Stimulated activated CD4-positive, alpha-beta T cell treated with anti-CD3 and anti-CD28 coated beads, Interleukin-4, amount 100 ng/mL, for 4 hours (primary cell): Measurements from ENCODE around the gene STXBP4.

Experiments used
- DNase-seq, 2 experiments: peaks; one replicate each; pipeline ENCODE4 v3.0.0-alpha.2; 2020

The STXBP4 gene

GRCh38 chr17:55133583-55133982 lies 165.0 kb downstream of the STXBP4 start:
- no peak for DNase-seq

GRCh38 chr17:55134486-55135157 lies 166.1 kb downstream of the STXBP4 start:
- no peak for DNase-seq

DNA sequence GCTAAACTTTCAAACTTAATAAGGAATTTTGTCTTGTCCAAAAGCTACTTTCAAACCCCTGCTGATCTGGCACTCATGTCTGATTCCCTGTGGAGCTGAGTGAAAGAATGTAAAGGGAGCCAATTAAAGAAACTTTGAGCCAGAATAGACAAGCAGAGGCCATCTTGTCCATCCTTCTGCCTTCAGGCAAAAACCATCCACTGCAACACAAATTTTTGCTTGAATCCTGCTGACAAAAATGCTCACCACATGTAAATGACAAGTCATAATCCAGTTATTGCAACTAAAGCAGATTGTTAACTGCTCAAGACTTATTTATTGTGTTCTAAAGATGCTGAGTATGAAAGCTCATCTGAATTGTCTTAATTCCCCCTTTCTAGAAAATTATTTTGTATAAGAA lies 172.2 kb downstream of the STXBP4 start:
- DNase-seq, result no peak

DNA sequence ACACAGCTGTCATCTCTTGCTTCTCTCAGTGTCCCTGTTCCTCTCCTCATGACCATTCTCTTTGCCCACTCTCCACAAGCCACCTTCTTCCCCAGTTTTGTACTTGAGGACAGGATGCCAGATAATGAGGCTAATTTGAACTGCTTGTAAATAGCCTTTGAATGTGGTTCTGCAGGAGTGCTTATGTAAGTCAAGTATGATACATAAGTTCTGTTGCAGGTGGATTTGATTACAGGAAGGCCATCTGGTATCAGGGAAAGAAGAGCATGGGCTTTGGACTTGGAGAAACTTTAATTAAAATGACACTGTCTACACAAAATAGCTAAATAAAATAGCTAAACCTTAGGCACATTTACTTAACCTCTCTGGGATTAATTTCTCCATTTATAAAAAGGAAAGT lies 176.0 kb downstream of the STXBP4 start:
- DNase-seq, result no peak

DNA sequence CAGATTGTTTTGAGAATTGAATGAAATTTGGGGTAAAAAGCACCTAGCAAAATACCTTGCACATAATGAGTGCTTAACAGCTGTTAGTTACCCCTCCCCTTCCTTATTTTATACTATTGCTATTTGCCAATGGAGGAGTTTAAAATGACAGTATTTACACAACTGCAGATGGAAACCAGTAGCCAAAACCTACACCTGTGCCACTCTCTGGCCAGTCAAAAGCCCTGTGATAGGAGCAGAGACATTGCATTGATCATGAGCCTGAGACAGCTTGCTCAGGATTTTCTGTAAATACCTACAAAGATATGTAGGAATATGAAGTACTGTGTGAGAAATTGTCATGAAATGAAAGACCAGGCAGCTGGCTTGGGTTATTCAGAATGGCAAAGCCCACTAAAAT lies 180.9 kb downstream of the STXBP4 start:
- DNase-seq, result no peak

GRCh38 chr17:55152236-55152635 lies 183.7 kb downstream of the STXBP4 start:
- no peak for DNase-seq

GRCh38 chr17:55154101-55154500 lies 185.5 kb downstream of the STXBP4 start:
- no peak for DNase-seq

GRCh38 chr17:55155856-55156560 lies 187.4 kb downstream of the STXBP4 start:
- DNase-seq, result no peak

DNA sequence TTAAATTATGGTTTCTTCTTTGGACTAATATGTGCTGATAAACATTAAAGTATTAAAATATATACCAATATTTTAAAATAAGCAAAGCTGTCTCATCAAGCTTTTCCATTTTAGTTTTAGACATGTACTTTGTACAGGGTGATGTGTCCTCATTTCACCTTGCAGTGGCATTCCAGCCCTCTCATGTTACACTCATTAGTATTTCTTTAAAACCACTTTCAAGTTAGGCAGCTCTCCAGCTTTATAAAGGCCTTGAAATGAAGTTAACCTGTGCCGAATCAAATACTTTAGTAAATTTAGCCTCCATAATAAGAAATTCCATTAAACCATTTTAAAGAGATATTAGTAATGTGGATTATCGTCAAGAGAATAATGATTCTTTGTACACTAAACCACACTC lies 188.6 kb downstream of the STXBP4 start:
- no peak for DNase-seq

DNA sequence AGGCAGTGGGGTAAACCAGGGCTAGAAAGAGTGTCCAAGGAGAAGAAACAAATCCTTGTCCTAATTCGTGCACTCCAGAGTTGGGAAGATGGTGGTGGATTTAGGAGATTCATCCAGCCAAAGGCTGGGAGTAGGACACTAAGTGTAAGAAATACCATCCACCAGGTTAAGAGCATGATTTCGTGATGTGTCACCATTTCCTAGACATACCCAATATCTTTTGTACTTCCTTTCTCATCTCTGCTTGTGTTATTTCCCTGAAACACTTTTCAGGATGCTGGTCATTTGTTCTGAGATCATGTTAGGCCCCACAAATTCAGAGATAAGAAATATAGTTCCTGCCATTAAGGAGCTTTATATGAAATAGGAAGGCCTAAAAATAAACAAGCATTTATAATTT lies 189.9 kb downstream of the STXBP4 start:
- DNase-seq, result no peak

- DNase-seq, result no peak
Measured at GRCh38 chr17:55159251-55159650, 190.7 kb downstream of the STXBP4 start.

GRCh38 chr17:55160501-55160900 lies 191.9 kb downstream of the STXBP4 start:
- no peak for DNase-seq

- no peak for DNase-seq
Measured at GRCh38 chr17:55161935-55162555, 193.5 kb downstream of the STXBP4 start.

- no peak for DNase-seq
Measured at GRCh38 chr17:55162556-55162946, 194.0 kb downstream of the STXBP4 start.

DNA sequence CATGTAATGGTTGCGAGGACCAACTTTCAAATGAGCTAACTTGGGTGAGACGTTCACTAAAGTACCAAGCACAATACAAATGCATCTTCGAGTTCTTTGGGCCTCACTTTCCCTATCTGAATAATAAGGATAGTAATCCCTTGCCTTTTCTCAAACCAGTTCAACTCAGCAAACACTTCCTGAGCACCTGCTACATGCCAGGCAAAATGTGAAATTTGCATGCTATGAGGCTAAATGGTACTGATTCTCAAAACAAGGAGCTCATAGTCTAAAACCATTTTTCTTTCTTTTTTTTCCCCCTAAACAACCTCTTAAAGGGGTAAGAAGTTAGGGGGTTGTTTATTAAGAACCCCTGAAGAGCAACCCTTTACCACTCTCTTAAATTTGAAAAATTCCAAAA lies 194.8 kb downstream of the STXBP4 start:
- DNase-seq, result no peak

DNA sequence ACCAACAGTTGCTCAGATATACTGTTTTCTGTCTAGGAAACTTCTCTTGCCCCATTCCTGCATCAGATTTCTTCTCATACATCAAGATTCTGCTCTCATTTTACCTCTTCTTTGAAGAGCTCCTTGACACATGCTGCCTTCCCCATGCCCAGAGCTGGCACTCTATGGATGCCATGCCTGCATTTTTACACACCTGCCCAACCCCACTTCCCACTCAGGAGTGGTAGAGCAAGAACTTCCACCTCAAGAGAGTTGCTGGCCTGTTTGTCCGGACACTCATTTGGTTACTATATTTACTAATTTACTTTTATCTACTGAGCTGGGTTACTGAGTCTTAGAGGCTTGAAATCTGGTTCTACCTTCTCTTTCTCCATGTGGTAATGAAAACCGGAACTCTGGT lies 197.9 kb downstream of the STXBP4 start:
- DNase-seq, result no peak

DNA sequence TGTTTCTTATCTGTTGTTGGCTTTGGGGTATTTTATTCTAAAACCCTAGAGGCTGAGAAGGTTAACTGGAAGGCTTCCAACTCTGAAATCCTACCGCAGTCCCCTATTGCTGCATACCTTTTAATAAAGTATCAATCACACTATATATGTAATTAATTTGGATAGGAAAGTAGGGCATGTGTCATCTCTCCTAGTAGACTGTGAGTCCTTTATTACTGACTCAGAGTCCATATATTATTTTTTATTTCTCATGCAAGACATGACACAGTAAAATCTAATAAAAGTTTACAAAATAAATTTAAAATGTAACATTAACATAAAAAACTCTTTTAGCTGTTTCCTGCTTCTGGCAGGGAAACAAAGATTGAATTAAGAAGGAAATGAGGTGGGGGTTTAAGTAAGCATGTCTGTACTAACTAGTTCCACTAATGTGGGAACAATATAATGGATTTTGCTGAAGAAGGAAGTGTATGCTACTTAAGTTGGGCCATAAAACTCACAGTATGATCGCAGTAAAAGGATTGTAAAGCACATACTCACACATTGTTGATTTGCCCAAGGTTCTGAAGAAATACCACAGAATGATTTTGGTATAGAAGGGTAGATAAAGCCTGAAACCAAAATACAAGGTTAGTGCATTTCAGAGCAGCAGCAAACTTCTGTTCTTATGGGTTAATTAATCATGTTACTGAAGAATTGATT lies 198.6 kb downstream of the STXBP4 start:
- no peak for DNase-seq

DNA sequence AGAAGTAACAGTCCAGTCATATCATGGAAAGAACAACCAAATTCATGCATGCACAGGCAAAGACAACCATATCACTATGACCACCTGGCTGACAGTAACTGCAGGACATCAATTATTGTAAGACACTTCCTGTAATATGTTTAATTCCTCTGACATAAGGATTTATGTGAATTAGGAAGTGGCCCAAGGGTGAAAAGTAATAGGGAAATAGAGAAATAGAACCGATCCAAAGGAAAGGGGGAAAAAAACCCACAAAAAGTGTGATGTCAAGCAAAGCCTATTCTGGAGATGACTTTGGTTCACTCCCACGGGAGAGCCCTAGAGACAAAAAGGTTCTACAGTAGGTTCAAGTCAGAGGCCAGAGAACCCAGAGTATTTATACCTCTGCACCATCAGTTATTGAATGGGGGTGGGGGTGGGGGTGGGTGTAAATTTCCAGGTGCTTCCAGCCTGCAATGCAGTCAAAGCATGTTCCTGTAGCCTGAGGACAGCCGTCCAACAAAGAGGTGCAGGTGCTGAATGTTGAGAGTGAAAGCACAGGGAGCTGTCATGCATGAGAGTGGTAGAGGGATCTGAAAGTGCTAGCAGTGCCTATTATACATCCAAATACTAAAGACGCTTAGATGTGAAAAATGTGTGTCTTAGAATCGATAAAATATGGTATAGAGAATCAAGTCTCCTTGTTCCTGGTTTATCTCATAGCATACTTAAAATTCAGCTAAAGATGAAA lies 200.6 kb downstream of the STXBP4 start:
- DNase-seq, result no peak

- no peak for DNase-seq
Measured at GRCh38 chr17:55171634-55172328, 203.2 kb downstream of the STXBP4 start.

GRCh38 chr17:55172612-55173011 lies 204.0 kb downstream of the STXBP4 start:
- DNase-seq, result no peak

GRCh38 chr17:55174133-55174532 lies 205.6 kb downstream of the STXBP4 start:
- DNase-seq, result no peak

DNA sequence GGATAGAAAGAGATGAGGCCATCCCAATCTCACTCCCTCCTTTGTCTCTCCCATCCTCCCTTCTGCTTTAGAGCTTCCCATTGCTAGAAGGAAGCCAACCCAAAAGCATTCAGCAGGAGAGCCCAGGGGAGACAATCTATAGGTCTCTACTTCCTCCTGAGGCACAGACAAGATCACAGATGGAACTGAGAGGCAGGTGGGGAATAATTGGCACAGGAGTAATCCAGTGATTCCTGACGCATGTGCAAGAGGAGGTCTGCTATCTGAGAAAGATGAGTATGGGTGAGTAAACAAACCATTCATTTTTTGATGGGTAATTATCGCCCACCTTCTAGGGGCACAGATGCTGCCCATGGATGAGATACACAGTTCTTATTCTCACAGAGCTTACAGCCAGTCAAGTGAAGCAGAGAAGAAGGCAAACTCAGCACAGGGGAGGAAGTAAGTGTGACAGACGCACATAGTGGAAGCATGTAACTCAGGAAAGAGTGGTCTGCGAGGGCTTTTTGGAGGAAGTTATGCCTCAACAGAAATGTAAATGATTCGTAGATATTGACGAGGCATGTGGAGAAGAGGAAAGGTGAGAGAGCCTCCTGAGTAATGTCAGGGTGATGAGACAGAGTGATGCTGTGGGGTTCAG lies 207.3 kb downstream of the STXBP4 start:
- DNase-seq, result no peak
